Activated CD8-positive, alpha-beta memory T cell treated with anti-CD3 and anti-CD28 coated beads, Interleukin-2, amount 50 U/mL, for 1 hour (primary cell): ENCODE data around the gene UBL4B.
A peak's percentile ranks its signal among the peaks of the same experiment; 100 is the strongest.

ENCODE experiments used
- DNase-seq: peaks from one replicate; pipeline ENCODE4 v3.0.0-alpha.2; 2020; ENCODE audit errors: extremely low read depth

The UBL4B gene

GRCh38 chr1:110085671-110086070 lies 26.6 kb upstream of the UBL4B start:
- no peak for DNase-seq

GRCh38 chr1:110086961-110087360 lies 25.3 kb upstream of the UBL4B start:
- DNase-seq, result no peak

GRCh38 chr1:110087812-110088738 lies 24.2 kb upstream of the UBL4B start:
- no peak for DNase-seq

GRCh38 chr1:110088739-110089316 lies 23.4 kb upstream of the UBL4B start:
- no peak for DNase-seq

- DNase-seq, result no peak
Measured at GRCh38 chr1:110089561-110090275, 22.5 kb upstream of the UBL4B start.

GRCh38 chr1:110091381-110091780 lies 20.9 kb upstream of the UBL4B start:
- no peak for DNase-seq

- DNase-seq, result no peak
Measured at GRCh38 chr1:110091791-110092190, 20.5 kb upstream of the UBL4B start.

GRCh38 chr1:110092991-110093390 lies 19.3 kb upstream of the UBL4B start:
- no peak for DNase-seq

- no peak for DNase-seq
Measured at GRCh38 chr1:110094931-110095654, 17.1 kb upstream of the UBL4B start.

GRCh38 chr1:110097507-110098221 lies 14.6 kb upstream of the UBL4B start:
- no peak for DNase-seq

- DNase-seq, result no peak
Measured at GRCh38 chr1:110098222-110099026, 13.8 kb upstream of the UBL4B start.

GRCh38 chr1:110100335-110100734 lies 11.9 kb upstream of the UBL4B start:
- no peak for DNase-seq

DNA sequence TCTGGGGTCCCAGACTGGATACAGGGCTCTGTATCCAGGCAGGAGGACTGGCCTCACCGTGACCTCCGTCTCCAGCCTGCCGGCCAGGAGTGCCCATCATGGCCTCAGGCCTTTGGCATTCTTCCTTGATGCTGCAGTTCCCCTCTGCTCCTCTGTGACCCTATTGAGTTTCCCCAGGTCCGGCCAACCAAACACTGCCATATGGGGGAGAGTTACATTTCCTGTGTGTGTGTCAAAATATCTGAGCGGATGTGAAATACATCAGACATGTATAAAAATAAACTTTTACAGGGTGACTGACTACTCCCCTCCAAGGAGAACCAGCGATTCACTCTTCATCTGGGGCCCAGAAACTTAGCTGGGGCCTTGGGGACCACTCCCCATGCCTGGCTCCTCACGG lies 10.2 kb upstream of the UBL4B start:
- DNase-seq, result no peak

DNA sequence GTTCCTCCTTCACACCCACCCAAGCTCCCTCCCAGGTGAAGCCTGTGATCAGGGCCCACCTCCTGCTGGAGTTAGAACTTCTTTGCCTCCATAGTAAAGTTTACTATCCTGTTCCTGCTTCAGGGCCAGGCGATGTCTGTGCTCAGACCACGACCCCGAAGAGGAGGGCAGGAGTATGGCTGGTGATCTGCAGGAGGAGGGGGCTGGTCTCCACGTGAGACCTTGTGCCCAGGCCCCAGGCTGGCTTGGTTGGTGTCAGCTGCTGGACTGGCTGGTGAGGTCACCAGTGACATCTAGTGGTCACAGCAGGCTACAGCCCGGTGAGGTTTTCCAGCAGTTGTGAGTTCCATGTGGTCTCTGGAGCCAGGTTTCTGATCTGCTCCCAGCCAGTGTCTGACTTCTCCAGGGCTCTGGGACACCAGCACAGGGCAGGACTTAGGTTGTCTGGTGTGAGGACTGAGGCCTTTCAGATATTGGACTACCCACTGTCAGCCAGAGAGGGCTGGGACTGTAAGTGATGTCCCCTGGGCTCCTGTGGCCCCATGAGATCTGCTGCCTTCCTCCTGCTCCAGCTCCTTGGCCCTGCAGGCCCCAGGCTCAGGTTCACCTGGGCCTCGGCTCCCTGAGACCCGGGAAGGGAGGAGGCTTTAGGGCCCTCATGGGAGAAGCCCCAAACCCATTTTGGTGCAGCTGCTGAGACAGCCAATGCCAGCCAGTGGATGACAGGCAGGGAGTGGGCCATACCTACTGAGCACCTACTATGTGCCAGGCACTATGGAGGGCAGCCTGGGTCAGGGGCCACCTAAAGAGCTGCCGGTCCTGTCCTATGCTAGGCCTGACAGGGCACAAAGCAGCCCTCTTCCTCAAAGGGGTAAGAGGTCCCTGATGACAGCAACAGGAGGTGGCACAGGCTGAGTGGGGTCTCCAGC lies 6.0 kb upstream of the UBL4B start:
- DNase-seq, result peak; percentile 17

- no peak for DNase-seq
Measured at GRCh38 chr1:110107867-110108469, 4.3 kb upstream of the UBL4B start.

GRCh38 chr1:110111081-110111480 lies 1.2 kb upstream of the UBL4B start:
- DNase-seq, result no peak

GRCh38 chr1:110112656-110113055 lies 413 bp downstream of the UBL4B start:
- no peak for DNase-seq

- no peak for DNase-seq
Measured at GRCh38 chr1:110113551-110113950, 1.3 kb downstream of the UBL4B start.

- DNase-seq, result no peak
Measured at GRCh38 chr1:110114173-110114572, 1.9 kb downstream of the UBL4B start.
